HEK293 (cell line): ENCODE data around the gene TNFRSF21.

Experiments
- CTCF ChIA-PET: fragments of 350-600 bp; formaldehyde crosslinking; extraction: SDS; loops from one replicate; lab custom pipeline; 2021; ENCODE audit warnings: antibody characterized with exemption; lab: Yijun Ruan, JAX
- POLR2A ChIA-PET: fragments of 300-600 bp; formaldehyde crosslinking; extraction: SDS; loops from one replicate; lab custom pipeline; 2020; ENCODE audit warnings: antibody characterized with exemption, inconsistent platforms; lab: Yijun Ruan, JAX
- H3K27ac ChIP-seq: fragments of 200-500 bp; sonication (Bioruptor generic); 2 replicates; pipeline ENCODE4 v1.5.1; 2014; ENCODE audit warnings: low read depth, low read length, control low read depth, inconsistent platforms; ENCODE audit errors: extremely low read depth
- H3K36me3 ChIP-seq, 2 experiments: fragments of 200-500 bp in 1 of 2; sonication (Bioruptor generic) in 1 of 2; 1 replicate in 1 of 2; 2 replicates in 1 of 2; pipeline ENCODE4 v1.5.1; 2014 to 2017; ENCODE audit warnings: inconsistent platforms in 2 of 2, low read length in 2 of 2; ENCODE audit not compliant: control insufficient read depth in 2 of 2, insufficient read depth in 1 of 2
- H3K4me1 ChIP-seq: fragments of 200-500 bp; sonication (Bioruptor generic); 2 replicates; pipeline ENCODE4 v1.5.1; 2014; ENCODE audit warnings: mild to moderate bottlenecking, low read length, inconsistent platforms; ENCODE audit not compliant: control insufficient read depth, insufficient read depth
- H3K4me3 ChIP-seq: 2 replicates; pipeline ENCODE4 v1.5.1; 2011; ENCODE audit warnings: low read depth, mild to moderate bottlenecking, control low read depth, low read length, moderate library complexity
- H3K9me3 ChIP-seq: fragments of 200-500 bp; sonication (Bioruptor generic); 2 replicates; pipeline ENCODE4 v1.5.1; 2014; ENCODE audit warnings: low read depth, low read length, inconsistent platforms; ENCODE audit not compliant: control insufficient read depth, insufficient read depth
- GFI1B ChIP-seq: fragments of 450-650 bp; formaldehyde crosslinking; IDR thresholded peaks from 2 replicates; pipeline ENCODE4 v1.5.1; 2016; ENCODE audit warnings: missing biosample characterization, missing genetic modification characterization
- YY2 ChIP-seq: fragments of 450-650 bp; formaldehyde crosslinking; IDR thresholded peaks from 2 replicates; pipeline ENCODE4 v1.5.1; 2016; ENCODE audit warnings: missing biosample characterization, missing genetic modification characterization
- ZBTB17 ChIP-seq: fragments of 450-650 bp; formaldehyde crosslinking; IDR thresholded peaks from 2 replicates; pipeline ENCODE4 v1.5.1; 2016; ENCODE audit warnings: missing biosample characterization, missing genetic modification characterization
- ZBTB21 ChIP-seq: fragments of 450-650 bp; formaldehyde crosslinking; IDR thresholded peaks from 2 replicates; pipeline ENCODE4 v1.5.1; 2017; ENCODE audit warnings: missing biosample characterization, missing genetic modification characterization
- ZNF133 ChIP-seq: fragments of 450-650 bp; formaldehyde crosslinking; IDR thresholded peaks from 2 replicates; pipeline ENCODE4 v1.5.1; 2016; ENCODE audit warnings: missing biosample characterization, missing genetic modification characterization
- ZNF146 ChIP-seq: fragments of 450-650 bp; formaldehyde crosslinking; IDR thresholded peaks from 2 replicates; pipeline ENCODE4 v1.5.1; 2016; ENCODE audit warnings: missing biosample characterization, missing genetic modification characterization
- ZNF600 ChIP-seq: fragments of 450-650 bp; formaldehyde crosslinking; IDR thresholded peaks from 2 replicates; pipeline ENCODE4 v1.5.1; 2016; ENCODE audit warnings: missing biosample characterization, missing genetic modification characterization
- ZNF654 ChIP-seq: fragments of 450-650 bp; formaldehyde crosslinking; IDR thresholded peaks from 2 replicates; pipeline ENCODE4 v1.5.1; 2016; ENCODE audit warnings: low read depth, missing biosample characterization, missing genetic modification characterization
- ZNF677 ChIP-seq: fragments of 450-650 bp; IDR thresholded peaks from 2 replicates; pipeline ENCODE4 v1.5.0; 2018; ENCODE audit warnings: missing biosample characterization, mild to moderate bottlenecking, missing genetic modification characterization, moderate library complexity
- ZNF747 ChIP-seq: fragments of 450-650 bp; formaldehyde crosslinking; IDR thresholded peaks from 2 replicates; pipeline ENCODE4 v1.5.1; 2016; ENCODE audit warnings: missing biosample characterization, missing genetic modification characterization
- ZNF76 ChIP-seq: fragments of 450-650 bp; formaldehyde crosslinking; IDR thresholded peaks from 2 replicates; pipeline ENCODE4; 2016; ENCODE audit warnings: low read depth, missing biosample characterization, missing genetic modification characterization, borderline replicate concordance
- TF ChIP-seq, protein P1 (sequence below): fragments of 450-650 bp; formaldehyde crosslinking; IDR thresholded peaks from 2 replicates; pipeline ENCODE4 v1.5.1; 2016; ENCODE audit warnings: missing biosample characterization, missing genetic modification characterization
- TF ChIP-seq, protein P2 (sequence below): fragments of 450-650 bp; formaldehyde crosslinking; IDR thresholded peaks from 2 replicates; pipeline ENCODE4 v1.5.1; 2017; ENCODE audit warnings: missing biosample characterization, mild to moderate bottlenecking, missing genetic modification characterization, moderate library complexity
- TF ChIP-seq, protein P3 (sequence below): fragments of 450-650 bp; formaldehyde crosslinking; IDR thresholded peaks from 2 replicates; pipeline ENCODE4 v1.5.1; 2016; ENCODE audit warnings: missing biosample characterization, missing genetic modification characterization, low read depth
- TF ChIP-seq, protein P4 (sequence below): fragments of 450-650 bp; formaldehyde crosslinking; IDR thresholded peaks from 2 replicates; pipeline ENCODE4 v1.5.1; 2016; ENCODE audit warnings: missing biosample characterization, missing genetic modification characterization
- TF ChIP-seq, protein P5 (sequence below): fragments of 450-650 bp; formaldehyde crosslinking; IDR thresholded peaks from 2 replicates; pipeline ENCODE4 v1.5.1; 2017; ENCODE audit warnings: missing biosample characterization, missing genetic modification characterization
- TF ChIP-seq, protein P6 (sequence below): fragments of 450-650 bp; IDR thresholded peaks from 2 replicates; pipeline ENCODE4 v1.5.1; 2018; ENCODE audit warnings: missing biosample characterization, missing genetic modification characterization
- TF ChIP-seq, protein P7 (sequence below): fragments of 450-650 bp; formaldehyde crosslinking; IDR thresholded peaks from 2 replicates; pipeline ENCODE4 v1.5.1; 2016; ENCODE audit warnings: missing biosample characterization, missing genetic modification characterization

Gene TNFRSF21

DNA sequence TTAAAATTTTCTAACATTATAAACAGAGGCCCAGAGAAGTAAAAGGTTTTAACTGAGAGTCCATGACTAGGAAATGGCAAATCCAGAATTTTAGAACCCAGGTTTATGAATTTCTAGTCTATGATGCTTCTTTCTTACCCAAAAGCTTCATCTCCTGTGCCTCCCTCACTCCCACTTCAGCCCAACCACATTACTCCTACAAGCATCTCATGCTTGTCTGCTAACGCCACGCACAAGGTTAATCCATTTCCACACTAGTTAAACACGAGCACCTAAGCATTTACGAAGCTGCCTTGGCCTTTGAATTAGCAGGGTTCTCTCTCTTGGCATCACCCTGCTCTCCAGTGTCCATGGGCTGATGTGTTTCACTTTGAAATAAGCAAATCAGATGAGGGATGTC is 32.0 kb downstream of the TNFRSF21 start (continued):
- TF ChIP-seq, protein P1, sequence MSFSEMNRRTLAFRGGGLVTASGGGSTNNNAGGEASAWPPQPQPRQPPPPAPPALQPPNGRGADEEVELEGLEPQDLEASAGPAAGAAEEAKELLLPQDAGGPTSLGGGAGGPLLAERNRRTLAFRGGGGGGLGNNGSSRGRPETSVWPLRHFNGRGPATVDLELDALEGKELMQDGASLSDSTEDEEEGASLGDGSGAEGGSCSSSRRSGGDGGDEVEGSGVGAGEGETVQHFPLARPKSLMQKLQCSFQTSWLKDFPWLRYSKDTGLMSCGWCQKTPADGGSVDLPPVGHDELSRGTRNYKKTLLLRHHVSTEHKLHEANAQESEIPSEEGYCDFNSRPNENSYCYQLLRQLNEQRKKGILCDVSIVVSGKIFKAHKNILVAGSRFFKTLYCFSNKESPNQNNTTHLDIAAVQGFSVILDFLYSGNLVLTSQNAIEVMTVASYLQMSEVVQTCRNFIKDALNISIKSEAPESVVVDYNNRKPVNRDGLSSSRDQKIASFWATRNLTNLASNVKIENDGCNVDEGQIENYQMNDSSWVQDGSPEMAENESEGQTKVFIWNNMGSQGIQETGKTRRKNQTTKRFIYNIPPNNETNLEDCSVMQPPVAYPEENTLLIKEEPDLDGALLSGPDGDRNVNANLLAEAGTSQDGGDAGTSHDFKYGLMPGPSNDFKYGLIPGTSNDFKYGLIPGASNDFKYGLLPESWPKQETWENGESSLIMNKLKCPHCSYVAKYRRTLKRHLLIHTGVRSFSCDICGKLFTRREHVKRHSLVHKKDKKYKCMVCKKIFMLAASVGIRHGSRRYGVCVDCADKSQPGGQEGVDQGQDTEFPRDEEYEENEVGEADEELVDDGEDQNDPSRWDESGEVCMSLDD: no peak
- TF ChIP-seq, protein P2, sequence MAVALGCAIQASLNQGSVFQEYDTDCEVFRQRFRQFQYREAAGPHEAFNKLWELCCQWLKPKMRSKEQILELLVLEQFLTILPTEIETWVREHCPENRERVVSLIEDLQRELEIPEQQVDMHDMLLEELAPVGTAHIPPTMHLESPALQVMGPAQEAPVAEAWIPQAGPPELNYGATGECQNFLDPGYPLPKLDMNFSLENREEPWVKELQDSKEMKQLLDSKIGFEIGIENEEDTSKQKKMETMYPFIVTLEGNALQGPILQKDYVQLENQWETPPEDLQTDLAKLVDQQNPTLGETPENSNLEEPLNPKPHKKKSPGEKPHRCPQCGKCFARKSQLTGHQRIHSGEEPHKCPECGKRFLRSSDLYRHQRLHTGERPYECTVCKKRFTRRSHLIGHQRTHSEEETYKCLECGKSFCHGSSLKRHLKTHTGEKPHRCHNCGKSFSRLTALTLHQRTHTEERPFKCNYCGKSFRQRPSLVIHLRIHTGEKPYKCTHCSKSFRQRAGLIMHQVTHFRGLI (tag by site-specific recombination): peak; percentile 61
- TF ChIP-seq, all 188 proteins: peak for 1

DNA sequence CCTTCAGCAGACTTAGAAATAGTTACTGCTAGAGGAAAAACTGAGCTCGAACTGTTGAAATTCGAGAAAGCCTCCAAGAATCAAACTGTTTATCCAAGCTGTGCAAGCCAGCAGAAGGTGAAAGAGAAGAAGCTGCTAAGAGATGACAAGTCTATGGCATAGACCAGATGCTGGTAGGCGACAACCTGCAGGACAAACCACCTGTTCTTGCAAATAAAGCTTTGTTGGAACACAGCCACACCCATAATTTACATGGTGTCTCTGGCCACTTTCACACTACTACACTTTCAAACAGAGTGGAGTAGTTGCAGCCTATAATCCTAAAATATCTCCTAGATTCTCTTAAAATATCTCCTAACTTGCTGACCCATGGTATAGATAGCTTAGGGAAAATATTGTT is 33.3 kb downstream of the TNFRSF21 start:
- H3K36me3 ChIP-seq: peaks cover 1 to 9% of the 10 kb centered on the region in 2 experiments
- POLR2A ChIA-PET: no interaction called here
- CTCF ChIA-PET: interaction anchor here (0.6 to 1.0 kb wide), 2 partner anchors 35 to 217 kb away, joined by 3 read pairs; no protein-coding TSS in a partner anchor

More for the DNA sequence above, 33.3 kb downstream of the TNFRSF21 start:
- Histone ChIP-seq H3K4me3 (no peak overlapping the region), H3K9me3 (no peaks in the 10 kb centered on the region), H3K27ac (no peak overlapping the region), H3K4me1 (peaks cover 11% of the 10 kb centered on the region)
- TF ChIP-seq GFI1B (tag by site-specific recombination) (no peak), ZNF146 (no peak), ZNF654 (tag by site-specific recombination) (no peak), ZBTB17 (tag by site-specific recombination) (no peak), ZNF133 (tag by site-specific recombination) (no peak), YY2 (tag by site-specific recombination) (no peak), ZNF747 (tag by site-specific recombination) (no peak), ZNF76 (tag by site-specific recombination) (no peak), ZBTB21 (tag by site-specific recombination) (no peak), ZNF600 (no peak), ZNF677 (tag by site-specific recombination) (no peak)
- TF ChIP-seq, protein P3, sequence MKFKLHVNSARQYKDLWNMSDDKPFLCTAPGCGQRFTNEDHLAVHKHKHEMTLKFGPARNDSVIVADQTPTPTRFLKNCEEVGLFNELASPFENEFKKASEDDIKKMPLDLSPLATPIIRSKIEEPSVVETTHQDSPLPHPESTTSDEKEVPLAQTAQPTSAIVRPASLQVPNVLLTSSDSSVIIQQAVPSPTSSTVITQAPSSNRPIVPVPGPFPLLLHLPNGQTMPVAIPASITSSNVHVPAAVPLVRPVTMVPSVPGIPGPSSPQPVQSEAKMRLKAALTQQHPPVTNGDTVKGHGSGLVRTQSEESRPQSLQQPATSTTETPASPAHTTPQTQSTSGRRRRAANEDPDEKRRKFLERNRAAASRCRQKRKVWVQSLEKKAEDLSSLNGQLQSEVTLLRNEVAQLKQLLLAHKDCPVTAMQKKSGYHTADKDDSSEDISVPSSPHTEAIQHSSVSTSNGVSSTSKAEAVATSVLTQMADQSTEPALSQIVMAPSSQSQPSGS (tag by site-specific recombination): no peak
- TF ChIP-seq, protein P4, sequence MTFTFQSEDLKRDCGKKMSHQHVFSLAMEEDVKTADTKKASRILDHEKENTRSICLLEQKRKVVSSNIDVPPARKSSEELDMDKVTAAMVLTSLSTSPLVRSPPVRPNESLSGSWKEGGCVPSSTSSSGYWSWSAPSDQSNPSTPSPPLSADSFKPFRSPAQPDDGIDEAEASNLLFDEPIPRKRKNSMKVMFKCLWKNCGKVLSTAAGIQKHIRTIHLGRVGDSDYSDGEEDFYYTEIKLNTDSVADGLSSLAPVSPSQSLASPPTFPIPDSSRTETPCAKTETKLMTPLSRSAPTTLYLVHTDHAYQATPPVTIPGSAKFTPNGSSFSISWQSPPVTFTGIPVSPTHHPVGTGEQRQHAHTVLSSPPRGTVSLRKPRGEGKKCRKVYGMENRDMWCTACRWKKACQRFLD (tag by site-specific recombination): no peak
- TF ChIP-seq, protein P5, sequence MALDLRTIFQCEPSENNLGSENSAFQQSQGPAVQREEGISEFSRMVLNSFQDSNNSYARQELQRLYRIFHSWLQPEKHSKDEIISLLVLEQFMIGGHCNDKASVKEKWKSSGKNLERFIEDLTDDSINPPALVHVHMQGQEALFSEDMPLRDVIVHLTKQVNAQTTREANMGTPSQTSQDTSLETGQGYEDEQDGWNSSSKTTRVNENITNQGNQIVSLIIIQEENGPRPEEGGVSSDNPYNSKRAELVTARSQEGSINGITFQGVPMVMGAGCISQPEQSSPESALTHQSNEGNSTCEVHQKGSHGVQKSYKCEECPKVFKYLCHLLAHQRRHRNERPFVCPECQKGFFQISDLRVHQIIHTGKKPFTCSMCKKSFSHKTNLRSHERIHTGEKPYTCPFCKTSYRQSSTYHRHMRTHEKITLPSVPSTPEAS (tag by site-specific recombination): no peak
- TF ChIP-seq, protein P6, sequence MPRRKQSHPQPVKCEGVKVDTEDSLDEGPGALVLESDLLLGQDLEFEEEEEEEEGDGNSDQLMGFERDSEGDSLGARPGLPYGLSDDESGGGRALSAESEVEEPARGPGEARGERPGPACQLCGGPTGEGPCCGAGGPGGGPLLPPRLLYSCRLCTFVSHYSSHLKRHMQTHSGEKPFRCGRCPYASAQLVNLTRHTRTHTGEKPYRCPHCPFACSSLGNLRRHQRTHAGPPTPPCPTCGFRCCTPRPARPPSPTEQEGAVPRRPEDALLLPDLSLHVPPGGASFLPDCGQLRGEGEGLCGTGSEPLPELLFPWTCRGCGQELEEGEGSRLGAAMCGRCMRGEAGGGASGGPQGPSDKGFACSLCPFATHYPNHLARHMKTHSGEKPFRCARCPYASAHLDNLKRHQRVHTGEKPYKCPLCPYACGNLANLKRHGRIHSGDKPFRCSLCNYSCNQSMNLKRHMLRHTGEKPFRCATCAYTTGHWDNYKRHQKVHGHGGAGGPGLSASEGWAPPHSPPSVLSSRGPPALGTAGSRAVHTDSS (tag by site-specific recombination): no peak
- TF ChIP-seq, protein P7, sequence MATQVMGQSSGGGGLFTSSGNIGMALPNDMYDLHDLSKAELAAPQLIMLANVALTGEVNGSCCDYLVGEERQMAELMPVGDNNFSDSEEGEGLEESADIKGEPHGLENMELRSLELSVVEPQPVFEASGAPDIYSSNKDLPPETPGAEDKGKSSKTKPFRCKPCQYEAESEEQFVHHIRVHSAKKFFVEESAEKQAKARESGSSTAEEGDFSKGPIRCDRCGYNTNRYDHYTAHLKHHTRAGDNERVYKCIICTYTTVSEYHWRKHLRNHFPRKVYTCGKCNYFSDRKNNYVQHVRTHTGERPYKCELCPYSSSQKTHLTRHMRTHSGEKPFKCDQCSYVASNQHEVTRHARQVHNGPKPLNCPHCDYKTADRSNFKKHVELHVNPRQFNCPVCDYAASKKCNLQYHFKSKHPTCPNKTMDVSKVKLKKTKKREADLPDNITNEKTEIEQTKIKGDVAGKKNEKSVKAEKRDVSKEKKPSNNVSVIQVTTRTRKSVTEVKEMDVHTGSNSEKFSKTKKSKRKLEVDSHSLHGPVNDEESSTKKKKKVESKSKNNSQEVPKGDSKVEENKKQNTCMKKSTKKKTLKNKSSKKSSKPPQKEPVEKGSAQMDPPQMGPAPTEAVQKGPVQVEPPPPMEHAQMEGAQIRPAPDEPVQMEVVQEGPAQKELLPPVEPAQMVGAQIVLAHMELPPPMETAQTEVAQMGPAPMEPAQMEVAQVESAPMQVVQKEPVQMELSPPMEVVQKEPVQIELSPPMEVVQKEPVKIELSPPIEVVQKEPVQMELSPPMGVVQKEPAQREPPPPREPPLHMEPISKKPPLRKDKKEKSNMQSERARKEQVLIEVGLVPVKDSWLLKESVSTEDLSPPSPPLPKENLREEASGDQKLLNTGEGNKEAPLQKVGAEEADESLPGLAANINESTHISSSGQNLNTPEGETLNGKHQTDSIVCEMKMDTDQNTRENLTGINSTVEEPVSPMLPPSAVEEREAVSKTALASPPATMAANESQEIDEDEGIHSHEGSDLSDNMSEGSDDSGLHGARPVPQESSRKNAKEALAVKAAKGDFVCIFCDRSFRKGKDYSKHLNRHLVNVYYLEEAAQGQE (tag by site-specific recombination): no peak
